ENCODE results near the gene GTF2A2.

DNA sequence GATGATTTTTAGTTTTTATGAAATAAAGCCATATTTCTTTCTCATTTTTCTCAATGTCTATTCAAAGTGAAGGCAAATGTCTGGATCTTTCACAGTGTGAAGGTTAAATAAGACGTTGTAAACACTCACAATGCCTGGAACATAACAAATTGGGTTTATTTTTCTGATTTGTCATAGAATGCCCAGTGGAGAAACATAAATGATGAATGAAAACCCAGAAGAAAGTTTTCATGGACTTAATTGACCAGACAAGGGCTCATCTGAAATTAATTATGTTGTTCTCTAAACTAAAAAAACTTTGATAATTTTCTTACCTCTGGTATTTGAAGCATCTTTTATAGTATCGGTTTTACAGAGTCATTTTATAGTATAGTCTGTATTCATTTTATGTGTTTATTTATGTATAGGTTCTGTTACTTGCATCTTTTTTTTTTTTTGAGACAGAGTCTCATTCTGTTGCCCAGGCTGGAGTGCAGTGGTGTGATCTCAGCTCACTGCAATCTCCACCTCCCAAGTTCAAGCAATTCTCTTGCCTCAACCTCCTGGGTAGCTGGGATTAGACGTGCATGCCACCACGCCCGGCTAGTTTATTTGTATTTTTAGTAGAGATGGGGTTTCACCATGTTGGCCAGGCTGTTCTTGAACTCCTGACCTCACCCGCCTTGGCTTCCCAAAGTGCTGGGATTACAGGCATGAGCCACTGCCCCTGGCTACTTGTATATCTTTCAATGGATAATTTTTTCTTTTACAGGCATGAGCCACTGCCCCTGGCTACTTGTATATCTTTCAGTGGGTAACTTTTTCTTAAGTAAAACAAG is 46.9 kb upstream of the GTF2A2 start:
- TF ChIP-seq, protein P1, sequence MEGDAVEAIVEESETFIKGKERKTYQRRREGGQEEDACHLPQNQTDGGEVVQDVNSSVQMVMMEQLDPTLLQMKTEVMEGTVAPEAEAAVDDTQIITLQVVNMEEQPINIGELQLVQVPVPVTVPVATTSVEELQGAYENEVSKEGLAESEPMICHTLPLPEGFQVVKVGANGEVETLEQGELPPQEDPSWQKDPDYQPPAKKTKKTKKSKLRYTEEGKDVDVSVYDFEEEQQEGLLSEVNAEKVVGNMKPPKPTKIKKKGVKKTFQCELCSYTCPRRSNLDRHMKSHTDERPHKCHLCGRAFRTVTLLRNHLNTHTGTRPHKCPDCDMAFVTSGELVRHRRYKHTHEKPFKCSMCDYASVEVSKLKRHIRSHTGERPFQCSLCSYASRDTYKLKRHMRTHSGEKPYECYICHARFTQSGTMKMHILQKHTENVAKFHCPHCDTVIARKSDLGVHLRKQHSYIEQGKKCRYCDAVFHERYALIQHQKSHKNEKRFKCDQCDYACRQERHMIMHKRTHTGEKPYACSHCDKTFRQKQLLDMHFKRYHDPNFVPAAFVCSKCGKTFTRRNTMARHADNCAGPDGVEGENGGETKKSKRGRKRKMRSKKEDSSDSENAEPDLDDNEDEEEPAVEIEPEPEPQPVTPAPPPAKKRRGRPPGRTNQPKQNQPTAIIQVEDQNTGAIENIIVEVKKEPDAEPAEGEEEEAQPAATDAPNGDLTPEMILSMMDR (IDR thresholded peaks at IDR 0.05; ENCODE audit: insufficient read depth, low read depth, low read length) = no peak
- TF ChIP-seq EZH2 (IDR thresholded peaks at IDR 0.05; ENCODE audit: insufficient read depth, low read length) = no peak
